Heart left ventricle (tissue), 16 donors: ENCODE measurements around the gene ARHGEF17. TPM values are rescaled to one million over a fixed set of nuclear protein-coding genes. Genes with fewer than 3 reads are reported as not detected.

Experiments
- ATAC-seq, 4 donors: fragments of 200-7000 bp; cut with Tn5 transposase; one replicate each; pipeline ENCODE4 v1.9.1; 2020 to 2022; ENCODE audit warnings: moderate library complexity in 4 of 4, mild to moderate bottlenecking in 3 of 4, moderate number of reproducible peaks in 1 of 4
- DNase-seq, 5 donors: peaks; one replicate each; pipeline ENCODE4 v3.0.0-alpha.2; 2020
- H3K27ac ChIP-seq, 12 donors: fragments of 200-600 bp; sonication (generic) in 4 of 12; one replicate each; pipeline versions ENCODE4 v1.5.0 to v1.8.0; 2016 to 2022; ENCODE audit warnings: mild to moderate bottlenecking in 2 of 12
- H3K27me3 ChIP-seq, 9 donors: fragments of 200-600 bp; sonication (generic) in 2 of 9; one replicate each; pipeline versions ENCODE4 v1.5.1 to v1.8.0; 2016 to 2022; ENCODE audit warnings: mild to moderate bottlenecking in 3 of 9
- H3K36me3 ChIP-seq, 9 donors: fragments of 200-600 bp; sonication (generic) in 2 of 9; one replicate each; pipeline versions ENCODE4 v1.5.0 to v1.8.0; 2018 to 2022; ENCODE audit warnings: mild to moderate bottlenecking in 2 of 9
- H3K4me1 ChIP-seq, 12 donors: fragments of 200-600 bp; sonication (generic) in 4 of 12; one replicate each; pipeline versions ENCODE4 v1.5.0 to v1.8.0; 2016 to 2022; ENCODE audit warnings: mild to moderate bottlenecking in 3 of 12
- H3K4me3 ChIP-seq, 12 donors: fragments of 200-600 bp; sonication (generic) in 4 of 12; one replicate each; pipeline versions ENCODE4 v1.5.0 to v1.8.0; 2017 to 2022; ENCODE audit warnings: mild to moderate bottlenecking in 9 of 12, moderate library complexity in 4 of 12
- H3K9me3 ChIP-seq, 12 donors: fragments of 200-600 bp; sonication (generic) in 4 of 12; one replicate each; pipeline versions ENCODE4 v1.5.0 to v1.8.0; 2016 to 2022; ENCODE audit warnings: mild to moderate bottlenecking in 1 of 12
- POLR2A ChIP-seq, 2 donors: fragments of 450-650 bp; IDR thresholded peaks; one replicate each; pipeline ENCODE4 v1.6.1; 2017; ENCODE audit warnings: antibody characterized with exemption in 2 of 2, mild to moderate bottlenecking in 2 of 2, moderate library complexity in 2 of 2
- WGBS, 4 donors: extraction: QIAGEN DNeasy Blood & Tissue Kit in 2 of 4; methylation state at CpG; one replicate each; pipeline versions ENCODE4 v1.1.5 to v1.1.7; 2013 to 2018; 5-methylcytosine and 5-hydroxymethylcytosine counted together
- intact Hi-C, 10 donors: fragments of 100-400 bp; cut with DNase I; formaldehyde crosslinking; loops; one replicate each; pipeline versions ENCODE4 v1.11.1 to v1.14.2; 2022
- polyA plus RNA-seq, 2 donors: library from polyadenylated mRNA; stranded (reverse); fragments of 200-250 nt; gene quantifications; one replicate each; pipeline ENCODE4 v1.2.3, GENCODE V29; 2013
- total RNA-seq, 9 donors: library from RNA; depleted of rRNA in 2 of 9; stranded (reverse); fragments of >200 nt in 2 of 9; fragmentation: NEBNext Ultra II Directional in 3 of 9; extraction: Animal tissue kit (Norgen Biotek cat#: 25700) in 3 of 9; gene quantifications; one replicate each; pipeline versions ENCODE4 v1.1.0 to v1.2.4, GENCODE V29; 2016 to 2023
- TF ChIP-seq, protein P1 (sequence below), 12 donors: fragments of 200-600 bp; sonication (generic) in 4 of 12; IDR thresholded peaks; one replicate each; pipeline versions ENCODE4 v1.5.0 to v1.8.0; 2018 to 2022; ENCODE audit warnings: antibody characterized with exemption in 12 of 12, mild to moderate bottlenecking in 5 of 12
- donor health status: ischemic (EF 13 %, LVEDD 7.1; RV severe dilation, severe dysfunction).
- donor health status: healthy with polysubstance abuse.
- donor health status: DM: no; HTN: yes; CAD: no.
- donor health status: DM: no; HTN: no; CAD: no.
- donor health status: ischemic (EF 25% LVEDD 6.9; RV normal size, moderate dysfunction).
- donor health status: ischemic (EF 25% LVEDD 5.7; RV mildly dilated, moderate dysfunction).
- donor health status: healthy.
- donor health status: DM: yes; HTN: yes; CAD: no.
- donor health status: ischemic (EF 35%, LVEDD 5.7; RV mildly dilated, moderate dysfunction).
- donor health status: nonischemic (EF 11% LVEDD 7.7; RV severe dilation, severe dysfunction).
- donor health status: DM: yes; HTN: yes; CAD: no.
- donor health status: PGD.
- donor health status: ischemic (EF 29% LVEDD 5.4; RV normal size, mild dysfunction).
- donor health status: nonischemic (EF 23%, LVEDD 6.1; RV moderate dilation, normal function).

The ARHGEF17 gene
- total and polyA plus RNA-seq, 11 donors = 27.5 to 83.9 (median 56.5) TPM

- TF ChIP-seq POLR2A (IDR thresholded peaks at IDR 0.05) = no peak
- TF ChIP-seq, protein P1, sequence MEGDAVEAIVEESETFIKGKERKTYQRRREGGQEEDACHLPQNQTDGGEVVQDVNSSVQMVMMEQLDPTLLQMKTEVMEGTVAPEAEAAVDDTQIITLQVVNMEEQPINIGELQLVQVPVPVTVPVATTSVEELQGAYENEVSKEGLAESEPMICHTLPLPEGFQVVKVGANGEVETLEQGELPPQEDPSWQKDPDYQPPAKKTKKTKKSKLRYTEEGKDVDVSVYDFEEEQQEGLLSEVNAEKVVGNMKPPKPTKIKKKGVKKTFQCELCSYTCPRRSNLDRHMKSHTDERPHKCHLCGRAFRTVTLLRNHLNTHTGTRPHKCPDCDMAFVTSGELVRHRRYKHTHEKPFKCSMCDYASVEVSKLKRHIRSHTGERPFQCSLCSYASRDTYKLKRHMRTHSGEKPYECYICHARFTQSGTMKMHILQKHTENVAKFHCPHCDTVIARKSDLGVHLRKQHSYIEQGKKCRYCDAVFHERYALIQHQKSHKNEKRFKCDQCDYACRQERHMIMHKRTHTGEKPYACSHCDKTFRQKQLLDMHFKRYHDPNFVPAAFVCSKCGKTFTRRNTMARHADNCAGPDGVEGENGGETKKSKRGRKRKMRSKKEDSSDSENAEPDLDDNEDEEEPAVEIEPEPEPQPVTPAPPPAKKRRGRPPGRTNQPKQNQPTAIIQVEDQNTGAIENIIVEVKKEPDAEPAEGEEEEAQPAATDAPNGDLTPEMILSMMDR (IDR thresholded peaks at IDR 0.05) = no peak
- peaks cover 0 to 47% (median 10%) of the 10 kb centered on the region in 9 donors for H3K36me3 ChIP-seq
- intact Hi-C loops = loop anchor here in 7 of 10 donors (5.0 to 10.0 kb wide), 4 partner anchors 193 to 261 kb away; partner anchors contain the start of gene FAM168A (in 4 of the 7)
- WGBS, 4 donors = 83 to 92% (median 87%) methylated on average over 3 of the region's 3 CpGs
- no peak overlapping the region for H3K27ac ChIP-seq
- H3K4me1 ChIP-seq = peaks cover 0 to 34% (median 18%) of the 10 kb centered on the region in 12 donors
- DNase-seq = no peak
- ATAC-seq = no peak
- no peak overlapping the region for H3K4me3 ChIP-seq
- H3K27me3 ChIP-seq = no peaks in the 10 kb centered on the region
- no peaks in the 10 kb centered on the region for H3K9me3 ChIP-seq
Observed at GRCh38 chr11:73401217-73401923, 93.3 kb downstream of the ARHGEF17 start.

DNA sequence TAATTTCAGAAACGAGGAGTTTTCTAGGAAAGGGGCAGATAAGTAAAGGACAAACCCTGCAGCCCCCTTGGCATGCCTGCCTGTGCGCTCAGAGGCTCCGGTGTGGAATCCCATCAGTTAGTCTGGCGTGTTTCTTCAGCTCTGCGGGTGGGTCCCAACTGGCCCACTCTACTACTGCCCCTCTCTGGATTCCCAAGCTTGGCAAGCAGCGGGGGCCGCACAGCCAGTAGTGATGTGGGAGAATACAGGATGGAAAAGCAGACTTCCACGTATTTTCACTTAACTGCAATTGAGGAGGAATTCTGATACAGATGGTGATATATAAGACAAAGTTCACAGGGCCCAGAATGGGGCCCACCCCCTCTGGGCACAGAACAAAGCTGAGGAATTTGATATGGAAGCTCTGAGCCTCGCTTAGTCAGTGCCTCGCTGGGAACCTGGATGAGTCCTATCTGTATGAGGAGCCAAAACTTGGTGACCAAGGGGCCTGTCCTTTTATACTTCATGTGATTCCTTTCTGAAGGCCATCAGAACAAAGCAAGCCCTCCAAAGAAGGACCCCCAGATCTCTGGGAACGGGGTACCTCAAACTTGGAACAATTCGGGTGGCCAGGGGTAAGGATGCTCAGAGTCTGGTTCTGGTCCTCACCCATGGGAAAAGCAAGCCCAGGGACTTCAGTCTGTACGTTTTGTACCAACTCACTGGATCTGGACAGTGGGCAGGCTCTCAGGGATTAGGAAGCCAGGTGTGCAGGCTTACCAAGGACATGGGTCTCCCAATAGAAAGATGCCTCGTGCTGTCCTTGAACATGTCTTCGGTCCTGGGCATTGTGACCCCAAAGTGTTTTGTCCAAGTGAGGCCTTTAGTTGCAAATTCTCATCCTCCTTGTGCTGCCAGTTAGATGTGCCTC, 94.1 kb downstream of the ARHGEF17 start:
- H3K4me3 ChIP-seq = no peak overlapping the region
- no peaks in the 10 kb centered on the region for H3K27me3 ChIP-seq
- intact Hi-C loops = loop anchor here in 7 of 10 donors (2.0 to 10.0 kb wide), 5 partner anchors 193 to 260 kb away; partner anchors contain the start of gene FAM168A (in 4 of the 7)
- no peaks in the 10 kb centered on the region for H3K9me3 ChIP-seq
- DNase-seq (no peak), ATAC-seq (no peak)
- H3K4me1 ChIP-seq = peaks cover 0 to 29% (median 18%) of the 10 kb centered on the region in 12 donors
- TF ChIP-seq, protein P1 (IDR thresholded peaks at IDR 0.05) = no peak
- TF ChIP-seq POLR2A (IDR thresholded peaks at IDR 0.05) = no peak
- H3K27ac ChIP-seq = no peak overlapping the region
- peaks cover 0 to 47% (median 16%) of the 10 kb centered on the region in 9 donors for H3K36me3 ChIP-seq
- 88 to 92% (median 90%) methylated on average over 15 of the region's 15 CpGs for WGBS, 4 donors

- H3K27me3 ChIP-seq = no peaks in the 10 kb centered on the region
- no peak overlapping the region for H3K4me3 ChIP-seq
- 85 to 92% (median 89%) methylated on average over 1 of the region's 1 CpG for WGBS, 4 donors
- H3K36me3 ChIP-seq = peaks cover 0 to 47% (median 18%) of the 10 kb centered on the region in 9 donors
- H3K27ac ChIP-seq = no peak overlapping the region
- TF ChIP-seq POLR2A (IDR thresholded peaks at IDR 0.05) = no peak
- TF ChIP-seq, protein P1 (IDR thresholded peaks at IDR 0.05) = peak in 3 of 12 donors; percentile 9 to 18 (median 12)
- peaks cover 0 to 29% (median 18%) of the 10 kb centered on the region in 12 donors for H3K4me1 ChIP-seq
- H3K9me3 ChIP-seq = no peaks in the 10 kb centered on the region
- DNase-seq = no peak
- no peak for ATAC-seq
- intact Hi-C loops = loop anchor here in 7 of 10 donors (2.0 to 10.0 kb wide), 5 partner anchors 192 to 259 kb away; partner anchors contain the start of gene FAM168A (in 4 of the 7)
Observed at GRCh38 chr11:73402834-73403185, 94.7 kb downstream of the ARHGEF17 start.
